Amniotic stem cell (primary cell): ENCODE results near the gene SPINK9.
"Not testable (repeated sequence)": the region's sequence is repeated elsewhere in the genome, so short reads cannot be mapped to it uniquely, and the experiment has no call there.

Experiments used
- DNase-seq: peaks from one replicate; lab custom pipeline; 2025; lab: John Stamatoyannopoulos, UW

SPINK9 gene, protein sequence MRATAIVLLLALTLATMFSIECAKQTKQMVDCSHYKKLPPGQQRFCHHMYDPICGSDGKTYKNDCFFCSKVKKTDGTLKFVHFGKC

DNA sequence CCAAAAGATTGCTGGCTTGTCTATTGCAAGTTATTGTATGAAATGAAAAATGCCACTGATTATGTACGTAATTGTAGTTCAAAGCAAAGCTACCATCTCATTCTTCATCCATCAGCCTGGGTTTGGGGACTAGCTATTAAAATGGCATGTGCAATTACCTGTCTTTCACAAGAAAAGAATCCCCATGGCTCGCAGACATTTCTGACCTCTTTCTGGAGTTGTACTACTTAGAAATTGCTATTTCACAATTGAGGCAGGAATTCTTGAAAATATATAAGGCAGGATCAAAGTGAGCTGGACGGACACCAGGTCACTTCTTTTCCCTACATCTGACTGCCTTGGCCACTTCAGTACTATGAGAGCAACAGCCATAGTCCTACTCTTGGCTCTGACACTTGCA lies at the start of gene SPINK9:
Gene SPINK9, plus strand, starts transcription at position 301 of the 400 bp plus-strand sequence. Its CDS starts 55 bp downstream, at position 356.
- no peak for DNase-seq

DNA sequence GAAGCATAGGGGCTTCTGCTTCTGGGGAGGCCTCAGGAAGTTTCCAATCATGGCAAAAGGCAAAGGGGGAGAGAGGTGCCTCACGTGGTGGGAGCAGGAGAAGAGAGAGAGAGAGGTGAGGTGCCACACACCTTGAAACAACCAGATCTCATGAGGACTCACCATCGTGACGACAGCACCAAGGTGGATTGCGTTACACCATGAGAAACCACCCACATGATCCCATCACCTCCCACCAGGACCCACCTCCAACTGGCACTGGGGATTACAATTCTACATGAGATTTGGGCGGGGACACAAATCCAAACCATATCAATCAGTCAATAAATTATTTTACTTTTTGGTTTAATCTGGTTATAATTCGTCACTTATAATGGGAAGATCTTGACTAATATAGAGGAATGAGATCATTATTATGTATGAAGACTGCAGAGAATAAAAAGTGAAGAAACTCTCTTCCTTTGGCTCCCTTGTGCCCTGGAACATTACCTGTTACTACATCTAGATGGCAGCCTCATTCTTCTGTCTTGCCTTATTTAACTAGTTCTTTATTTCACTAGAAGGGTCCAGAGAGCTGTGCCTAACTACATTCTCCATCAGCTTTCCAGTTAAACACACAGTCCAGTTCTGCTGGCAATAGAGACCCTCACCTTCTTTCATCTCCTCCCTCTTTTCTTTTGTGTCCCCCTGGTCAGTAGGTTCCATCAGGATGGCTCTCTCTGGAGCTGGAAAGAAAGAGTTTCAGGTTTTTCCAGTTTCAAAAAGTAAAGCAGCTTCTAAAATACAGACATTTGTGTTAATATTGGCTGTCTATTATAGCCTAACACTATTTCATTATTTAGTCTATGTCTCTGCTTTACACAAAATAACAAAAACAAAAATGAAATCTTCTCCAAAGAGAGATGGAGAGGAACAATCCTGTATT lies 44.8 kb upstream of the SPINK9 start:
- DNase-seq, result no peak

DNA sequence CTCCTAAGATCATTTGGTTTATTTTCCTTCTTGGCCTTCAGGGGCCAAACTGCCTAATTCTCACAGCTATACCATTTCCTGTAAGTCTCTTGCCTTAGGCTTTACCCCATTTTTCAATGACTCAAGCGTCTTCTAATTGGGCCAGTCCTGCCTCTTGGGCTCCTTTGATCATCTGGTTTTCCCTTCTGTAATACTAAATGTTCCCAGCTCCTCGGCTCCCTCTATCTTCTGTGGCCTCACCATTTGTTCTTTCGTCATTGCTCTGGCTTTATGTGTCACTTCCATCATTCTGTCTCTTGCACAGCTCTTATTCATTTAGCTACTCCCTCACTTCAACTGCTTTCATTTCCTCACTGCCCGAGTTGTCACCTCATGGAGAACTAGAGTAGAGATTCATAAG lies 37.6 kb upstream of the SPINK9 start:
- no peak for DNase-seq

DNA sequence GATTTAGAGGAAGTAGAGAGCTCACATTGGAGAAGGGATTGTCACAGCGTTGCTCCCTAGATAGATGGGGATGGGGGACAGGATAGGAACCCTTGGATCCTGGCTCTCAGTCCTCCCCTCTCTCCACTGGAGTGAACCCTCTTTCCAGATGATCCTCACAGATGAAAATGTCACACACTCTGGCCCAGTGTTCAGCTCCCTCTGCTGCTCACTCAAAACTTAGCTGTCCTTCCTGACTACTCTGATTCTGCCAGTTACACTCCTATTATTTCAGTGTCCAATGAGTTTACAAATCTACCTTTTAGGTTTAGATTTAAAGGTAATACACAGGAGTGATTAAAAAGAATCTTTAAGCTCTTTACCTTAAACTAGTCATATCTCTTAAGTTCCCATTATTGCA lies 28.9 kb upstream of the SPINK9 start:
- no peak for DNase-seq

DNA sequence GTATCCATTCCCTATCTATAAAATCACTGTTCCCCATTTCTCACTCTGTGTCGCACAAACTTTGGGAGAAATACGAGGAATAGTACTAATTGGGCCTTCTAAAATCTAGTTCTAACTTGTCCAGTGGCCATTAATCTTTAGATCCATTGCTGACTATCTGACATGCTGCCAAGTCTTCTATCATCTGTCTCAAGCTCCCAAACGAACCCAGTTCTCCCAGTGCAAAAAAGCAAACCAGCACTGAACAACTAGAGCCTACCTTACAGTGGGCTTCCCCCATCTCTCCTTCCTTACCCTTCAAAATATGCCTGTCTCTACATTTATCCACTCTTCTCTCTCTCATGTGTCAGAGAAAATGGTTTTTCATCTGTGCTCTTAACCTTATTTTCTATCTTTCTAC lies 26.3 kb upstream of the SPINK9 start:
- DNase-seq, result no peak

DNA sequence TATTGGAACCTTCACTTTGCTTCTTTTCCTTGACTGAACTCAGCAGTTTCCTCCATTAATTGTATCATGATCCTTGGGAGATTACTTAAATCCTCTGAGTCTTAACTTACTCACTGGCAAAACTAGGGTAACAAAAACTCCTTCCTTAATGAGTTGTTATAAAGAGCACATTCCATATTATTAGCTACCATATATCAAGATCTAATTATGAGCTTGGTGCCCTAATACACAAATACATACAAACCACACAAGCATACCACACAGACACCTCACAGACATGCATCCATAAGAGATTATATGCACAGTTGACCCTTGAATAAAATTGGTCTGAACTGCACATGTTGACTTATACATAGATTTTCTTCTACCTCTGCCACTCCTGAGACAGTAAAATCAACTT lies 25.6 kb upstream of the SPINK9 start:
- no peak for DNase-seq

DNA sequence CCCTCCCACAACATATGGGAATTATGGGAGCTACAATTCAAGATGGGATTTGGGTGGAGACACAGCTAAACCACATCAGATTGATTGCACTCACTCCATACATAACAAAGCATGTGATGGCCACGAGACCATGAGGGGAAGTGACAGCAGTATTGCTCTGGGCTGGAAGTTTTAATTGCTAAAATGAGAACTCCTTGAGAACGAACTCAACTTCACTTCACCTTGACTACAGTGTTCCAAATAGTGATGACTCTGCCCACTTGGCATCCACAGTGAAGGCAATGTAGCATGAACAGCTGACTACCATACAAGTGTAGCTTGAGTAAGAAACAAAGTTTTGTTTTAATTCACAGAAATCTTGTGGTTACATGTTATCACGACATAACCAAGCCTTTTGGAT lies 23.9 kb upstream of the SPINK9 start:
- DNase-seq, result no peak

DNA sequence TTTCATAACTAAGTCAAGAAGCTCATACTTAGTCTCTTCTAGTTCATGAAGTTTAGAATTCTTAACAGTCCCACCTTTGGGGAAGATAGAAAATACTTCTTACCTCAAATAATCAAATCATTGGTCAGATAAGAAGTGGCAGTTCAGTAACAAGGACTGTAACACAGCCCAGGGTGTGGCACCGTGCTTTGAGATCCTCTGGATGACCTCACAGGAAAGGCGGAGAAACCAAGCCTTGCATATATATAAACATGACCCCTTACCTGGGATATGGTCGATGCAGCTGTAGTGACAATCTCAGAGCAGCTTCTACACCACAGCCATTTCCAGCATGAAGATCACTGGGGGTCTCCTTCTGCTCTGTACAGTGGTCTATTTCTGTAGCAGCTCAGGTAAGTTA lies 23.2 kb upstream of the SPINK9 start, which contains the start of gene SPINK7:
Gene SPINK7, plus strand, starts transcription at position 271 of the 400 bp plus-strand sequence. Its CDS starts 61 bp downstream, at position 332.
- DNase-seq, result no peak

DNA sequence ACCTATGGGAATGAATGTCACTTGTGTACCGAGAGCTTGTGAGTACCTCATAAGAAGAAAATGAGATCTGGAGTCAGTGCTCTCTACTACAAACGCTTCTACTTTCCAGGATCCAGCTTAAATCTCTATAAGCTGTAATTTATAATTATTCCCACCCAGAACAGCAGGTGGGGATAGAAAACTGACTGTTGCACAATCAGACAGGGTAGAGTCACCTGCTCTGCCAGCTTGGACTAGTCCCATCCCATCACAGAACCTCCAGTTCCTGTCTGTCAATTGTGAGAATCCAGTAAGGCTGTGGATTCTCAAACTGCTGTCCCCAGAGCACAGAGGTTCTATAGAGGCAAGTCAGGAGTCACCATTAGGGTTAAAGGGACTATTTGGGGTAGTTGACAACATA lies 21.2 kb upstream of the SPINK9 start:
- no peak for DNase-seq

DNA sequence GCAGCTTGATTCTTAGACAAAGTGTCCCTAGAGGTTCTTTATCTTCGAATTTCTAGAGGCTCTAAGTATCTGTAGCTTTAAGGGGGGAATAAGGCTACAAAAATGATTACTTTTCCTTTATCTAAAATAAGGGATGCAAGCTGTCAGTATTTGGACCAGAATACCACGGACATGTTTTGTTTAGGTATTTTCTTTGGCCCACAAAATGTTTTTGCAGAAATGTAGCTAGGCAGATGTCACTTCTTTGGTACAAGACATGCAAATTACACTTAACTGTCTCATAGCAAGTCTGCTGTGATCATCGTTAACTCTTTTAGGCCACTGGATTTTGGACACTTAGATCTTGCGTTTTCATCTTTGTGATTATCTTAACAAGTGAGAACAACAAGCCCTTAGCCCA lies 20.6 kb upstream of the SPINK9 start:
- no peak for DNase-seq

- DNase-seq, result not testable (repeated sequence)
These were observed 15.1 kb upstream of the SPINK9 start for GRCh38 chr5:148320011-148320963.

DNA sequence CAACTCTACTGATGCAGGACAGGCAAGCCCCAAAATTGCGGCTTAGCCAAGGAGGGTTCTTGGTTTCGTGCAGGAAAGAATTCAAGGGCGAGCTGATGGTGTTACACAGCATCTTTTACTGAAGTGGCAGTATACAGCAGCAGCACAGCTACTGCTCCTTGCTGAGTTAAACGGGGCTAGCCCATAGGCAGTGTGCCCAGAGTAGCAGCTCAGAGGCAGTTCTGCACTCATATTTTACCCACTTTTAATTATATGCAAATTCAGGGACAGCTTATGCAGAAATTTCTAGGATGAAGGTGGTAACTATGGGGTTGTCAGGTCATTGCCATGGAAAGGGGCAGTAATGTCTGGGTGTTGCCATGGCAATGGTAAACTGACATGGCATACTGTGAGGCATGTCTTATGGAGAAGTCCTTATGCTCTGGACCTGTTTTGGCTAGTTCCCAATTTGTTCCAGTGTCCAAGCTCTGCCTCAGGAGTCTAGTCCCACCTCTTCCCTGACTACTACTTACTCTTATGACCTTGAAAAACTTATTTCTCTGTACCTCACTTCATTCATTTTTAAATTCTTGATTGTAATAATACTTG lies 2.0 kb upstream of the SPINK9 start:
- no peak for DNase-seq

DNA sequence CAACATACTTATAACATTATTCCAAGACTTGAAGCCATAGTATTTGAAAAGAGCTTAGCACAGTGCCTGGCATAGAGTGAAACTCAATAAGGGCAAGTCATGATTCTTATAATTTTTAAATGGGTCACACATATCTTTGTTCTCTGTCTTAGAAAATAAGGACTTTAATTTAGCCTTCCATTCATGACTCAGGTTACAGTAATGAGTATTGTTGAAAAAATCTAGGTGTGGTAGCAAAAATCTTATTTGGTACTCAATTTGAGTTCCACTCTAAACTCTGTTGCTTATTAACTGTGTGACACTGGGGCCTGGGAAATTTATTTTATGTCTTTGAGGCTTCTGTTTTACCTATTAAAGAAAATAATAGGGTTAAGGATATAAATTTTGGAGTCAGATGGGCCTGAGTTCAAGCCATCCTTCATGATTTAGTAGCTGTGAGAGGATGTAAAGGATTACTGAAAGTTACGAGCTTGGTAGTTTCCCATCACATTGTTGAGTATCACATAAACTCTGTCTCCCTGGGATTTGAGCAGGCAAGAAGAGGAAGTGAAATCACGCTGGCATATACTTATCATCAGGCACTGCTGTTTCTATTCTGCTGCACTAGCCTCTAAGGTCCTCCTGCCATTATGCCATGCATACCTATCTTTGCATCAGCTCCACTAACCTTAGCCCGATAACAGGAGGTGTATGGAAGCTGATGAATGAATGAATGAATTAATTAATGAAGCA lies 1.5 kb downstream of the SPINK9 start:
- no peak for DNase-seq

GRCh38 chr5:148342371-148343045 lies 7.1 kb downstream of the SPINK9 start:
- DNase-seq, result no peak

DNA sequence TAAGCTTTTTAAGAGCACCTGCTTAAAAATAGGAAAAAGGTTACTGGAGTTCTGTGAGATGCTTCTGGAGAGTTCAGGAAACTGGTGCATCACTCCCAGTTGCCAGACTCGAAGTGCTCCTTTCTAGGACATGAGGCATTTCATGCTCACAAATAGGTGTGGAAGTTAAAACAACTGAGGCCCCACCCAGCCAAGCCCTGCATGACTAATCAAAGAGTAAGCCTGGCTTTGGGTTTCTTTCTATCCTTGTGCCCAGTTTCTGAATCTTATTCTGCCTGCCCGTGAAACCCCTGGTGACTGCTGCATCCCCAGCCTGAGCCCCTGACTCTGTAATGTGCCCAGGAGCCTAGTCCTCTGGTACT lies 7.7 kb downstream of the SPINK9 start:
- DNase-seq, result no peak

- DNase-seq, result no peak
These were observed 8.5 kb downstream of the SPINK9 start for GRCh38 chr5:148343603-148344487.

DNA sequence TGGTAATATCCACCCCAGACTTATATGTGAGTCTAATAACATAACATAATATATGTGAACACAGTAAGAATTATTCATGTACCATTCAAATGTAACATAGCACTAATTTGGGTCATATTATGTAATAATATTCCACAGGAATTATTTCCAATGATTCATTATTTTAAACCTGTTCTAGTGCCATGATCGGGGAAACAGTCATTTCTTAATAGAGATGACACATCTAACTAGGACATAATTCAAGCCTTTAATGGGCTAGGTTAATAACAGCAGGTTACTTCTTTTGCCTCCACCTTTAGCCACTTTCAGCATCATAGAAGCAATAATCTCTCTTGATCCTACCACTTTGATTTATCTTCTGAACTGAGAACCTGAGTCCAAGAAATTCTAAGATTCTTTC lies 12.3 kb downstream of the SPINK9 start:
- DNase-seq, result no peak

DNA sequence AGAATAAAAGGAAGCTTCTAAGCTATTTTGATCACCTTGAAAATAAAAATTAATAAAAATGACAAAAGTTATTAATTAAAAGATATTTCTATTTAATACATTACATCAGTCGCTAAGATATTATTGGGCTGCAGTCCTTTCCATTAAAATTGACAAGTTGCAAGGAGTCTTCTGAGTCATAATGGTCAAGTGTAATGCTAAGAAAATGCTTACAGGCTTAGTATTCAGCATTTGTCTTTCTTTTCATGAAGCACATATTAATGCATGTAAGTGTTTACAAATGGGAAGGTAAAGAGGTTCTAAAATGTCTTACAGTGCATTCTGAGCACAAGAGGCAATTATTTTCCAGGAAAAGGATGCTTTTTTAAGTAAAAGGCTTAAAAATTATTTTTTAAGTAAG lies 17.3 kb downstream of the SPINK9 start:
- DNase-seq, result no peak

- DNase-seq, result no peak
These were observed 18.3 kb downstream of the SPINK9 start for GRCh38 chr5:148353634-148354033.

DNA sequence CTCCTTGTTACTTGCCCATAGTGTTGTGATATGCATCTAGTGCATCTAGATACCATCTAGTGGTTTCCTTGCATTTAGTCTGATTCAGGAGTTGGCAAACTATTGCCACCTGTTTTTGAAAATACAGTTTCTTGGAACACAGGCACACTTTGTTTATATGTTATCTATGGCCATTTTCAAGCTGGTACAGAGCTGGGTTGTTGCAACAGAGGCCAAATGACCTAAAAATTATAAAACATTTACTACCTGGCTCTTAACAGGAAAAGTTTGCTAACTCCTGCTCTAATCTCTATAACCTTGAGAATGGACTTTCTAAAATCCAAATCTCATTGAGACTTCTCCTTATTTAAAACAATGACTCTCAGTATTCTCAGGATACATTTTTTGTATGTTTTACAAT lies 29.0 kb downstream of the SPINK9 start:
- no peak for DNase-seq
